CD4-positive, alpha-beta T cell (primary cell): ENCODE data around the gene RCOR1. TPM values are rescaled to one million over a fixed set of nuclear protein-coding genes. Genes with fewer than 3 reads are reported as not detected.
A peak's percentile ranks its signal among the peaks of the same experiment; 100 is the strongest.

Experiments used
- ATAC-seq: fragments of 200-7000 bp; cut with Tn5 transposase; one replicate; pipeline ENCODE4 v1.10.0; 2022; ENCODE audit warnings: mild to moderate bottlenecking; ENCODE audit not compliant: poor library complexity
- CTCF ChIA-PET: fragments of 350-600 bp; sonication (Branson Sonifier 250); formaldehyde crosslinking; loops from one replicate; lab custom pipeline; 2021; ENCODE audit warnings: antibody characterized with exemption, inconsistent platforms; lab: Charles Lee
- POLR2A ChIA-PET: fragments of 350-600 bp; sonication (Branson Sonifier 250); formaldehyde crosslinking; loops from one replicate; lab custom pipeline; 2021; ENCODE audit warnings: antibody characterized with exemption, inconsistent platforms; lab: Charles Lee
- DNase-seq, 14 experiments: peaks; one replicate each; pipeline ENCODE4 v3.0.0-alpha.2; 2013 to 2020; ENCODE audit warnings: mixed read lengths in 2 of 14
- H3K27ac ChIP-seq, 2 donors: one replicate each; pipeline versions ENCODE4 v1.5.1 to v1.7.0; 2013; ENCODE audit warnings: low read length in 2 of 2, low read depth in 1 of 2, mild to moderate bottlenecking in 1 of 2
- H3K27me3 ChIP-seq, 2 experiments: 1 replicate in 1 of 2; 2 replicates in 1 of 2; pipeline versions ENCODE4 v1.6.1 to v1.7.0; 2013; ENCODE audit warnings: low read length in 2 of 2, control low read depth in 1 of 2, mild to moderate bottlenecking in 1 of 2, moderate library complexity in 1 of 2; ENCODE audit not compliant: insufficient read depth in 2 of 2, control insufficient read depth in 1 of 2
- H3K36me3 ChIP-seq: one replicate; pipeline ENCODE4 v1.6.1; 2013; ENCODE audit warnings: low read length, control low read depth; ENCODE audit not compliant: insufficient read depth
- H3K4me1 ChIP-seq: one replicate; pipeline ENCODE4 v1.6.1; 2013; ENCODE audit warnings: low read length, control low read depth; ENCODE audit not compliant: insufficient read depth
- H3K4me3 ChIP-seq: one replicate; pipeline ENCODE4 v1.5.1; 2013; ENCODE audit warnings: mild to moderate bottlenecking, low read length, moderate library complexity
- H3K9me3 ChIP-seq, 2 experiments: 1 replicate in 1 of 2; 2 replicates in 1 of 2; pipeline versions ENCODE4 v1.6.1 to v1.7.0; 2013; ENCODE audit warnings: low read length in 2 of 2, mild to moderate bottlenecking in 2 of 2, control low read depth in 1 of 2, moderate library complexity in 1 of 2; ENCODE audit not compliant: control insufficient read depth in 1 of 2, insufficient read depth in 1 of 2
- H3K27ac Mint-ChIP-seq: one replicate; pipeline ENCODE4 v1.8.0; 2020; ENCODE audit warnings: mixed read lengths
- H3K27me3 Mint-ChIP-seq: one replicate; pipeline ENCODE4 v1.8.0; 2021; ENCODE audit warnings: mixed read lengths
- H3K36me3 Mint-ChIP-seq: one replicate; pipeline ENCODE4 v1.8.0; 2021; ENCODE audit warnings: low read depth, mixed read lengths
- H3K4me1 Mint-ChIP-seq: one replicate; pipeline ENCODE4 v1.8.0; 2021; ENCODE audit warnings: low read depth, mixed read lengths
- H3K4me3 Mint-ChIP-seq: one replicate; pipeline ENCODE4 v1.8.0; 2020; ENCODE audit warnings: mild to moderate bottlenecking, mixed read lengths
- H3K9me3 Mint-ChIP-seq: one replicate; pipeline ENCODE4 v1.8.0; 2020; ENCODE audit warnings: mixed read lengths
- CTCF ChIP-seq: fragments of 200-600 bp; IDR thresholded peaks from one replicate; pipeline ENCODE4 v1.8.0; 2022; ENCODE audit warnings: antibody characterized with exemption, mild to moderate bottlenecking
- intact Hi-C, 2 experiments: fragments of 100-400 bp; cut with DNase I in 1 of 2; cut with micrococcal nuclease in 1 of 2; formaldehyde crosslinking; loops; one replicate each; pipeline versions ENCODE4 v1.15.1 to v1.9.0; 2023 to 2025; cut with DNase I, micrococcal nuclease
- total RNA-seq, 174 experiments: library from RNA in 2 of 174; stranded (reverse) in 2 of 174; gene quantifications; one replicate each; pipeline ENCODE4 v1.2.3 and lab custom pipeline; 2021 to 2026

RCOR1 gene
- total RNA-seq, 2 experiments from 2014 or later, result 20.5 to 23.1 TPM

- H3K9me3 ChIP-seq, result no peaks in the 10 kb centered on the region
- no peaks in the 10 kb centered on the region for H3K4me1 ChIP-seq
- ATAC-seq (no peak), DNase-seq (peak in 2 of 14 experiments; percentile 64 to 68)
- Mint-ChIP-seq H3K27me3 (no peaks in the 10 kb centered on the region), H3K9me3 (no peaks in the 10 kb centered on the region), H3K36me3 (no peaks in the 10 kb centered on the region), H3K4me3 (no peak overlapping the region), H3K4me1 (no peaks in the 10 kb centered on the region), H3K27ac (no peak overlapping the region)
- no peak overlapping the region for H3K4me3 ChIP-seq
- H3K36me3 ChIP-seq, result no peaks in the 10 kb centered on the region
- peaks cover 0 to 3% of the 10 kb centered on the region in 2 experiments for H3K27me3 ChIP-seq
- ChIA-PET POLR2A (no interaction called here), CTCF (no interaction called here)
- intact Hi-C loops, result no loop called here
- TF ChIP-seq CTCF, result no peak
- H3K27ac ChIP-seq, result no peak overlapping the region
Measured at GRCh38 chr14:102768223-102769048, 176.0 kb downstream of the RCOR1 start.

- H3K4me3 Mint-ChIP-seq, result no peak overlapping the region
- intact Hi-C loops, result no loop called here
- no peaks in the 10 kb centered on the region for H3K4me1 ChIP-seq
- no peaks in the 10 kb centered on the region for H3K4me1 Mint-ChIP-seq
- ATAC-seq, result no peak
- no peaks in the 10 kb centered on the region for H3K36me3 ChIP-seq
- no peak for TF ChIP-seq CTCF
- H3K27me3 ChIP-seq, result no peaks in the 10 kb centered on the region
- H3K27me3 Mint-ChIP-seq, result no peaks in the 10 kb centered on the region
- CTCF ChIA-PET, result no interaction called here
- H3K36me3 Mint-ChIP-seq, result no peaks in the 10 kb centered on the region
- H3K4me3 ChIP-seq, result no peak overlapping the region
- POLR2A ChIA-PET, result no interaction called here
- H3K27ac ChIP-seq, result no peak overlapping the region
- no peak overlapping the region for H3K27ac Mint-ChIP-seq
- no peaks in the 10 kb centered on the region for H3K9me3 Mint-ChIP-seq
- no peaks in the 10 kb centered on the region for H3K9me3 ChIP-seq
- DNase-seq, result no peak
Measured at GRCh38 chr14:102769049-102769327, 176.5 kb downstream of the RCOR1 start.

- ATAC-seq (no peak), DNase-seq (no peak)
- no peak overlapping the region for H3K27ac Mint-ChIP-seq
- no peak for TF ChIP-seq CTCF
- intact Hi-C loops, result loop anchor here (5.0 to 10.0 kb wide), 2 partner anchors 73 to 176 kb away; partner anchors contain the start of gene RCOR1 (in 1 of the 2)
- ChIA-PET POLR2A (no interaction called here), CTCF (interaction anchor here (0.6 kb wide), 1 partner anchor 115 kb away, joined by 3 read pairs; no protein-coding TSS in a partner anchor)
- no peaks in the 10 kb centered on the region for H3K27me3 ChIP-seq
- no peak overlapping the region for H3K27ac ChIP-seq
- peaks cover 7% of the 10 kb centered on the region for H3K4me1 Mint-ChIP-seq
- no peak overlapping the region for H3K4me3 Mint-ChIP-seq
- no peak overlapping the region for H3K4me3 ChIP-seq
- H3K9me3 ChIP-seq, result no peaks in the 10 kb centered on the region
- H3K27me3 Mint-ChIP-seq, result no peaks in the 10 kb centered on the region
- no peaks in the 10 kb centered on the region for H3K36me3 ChIP-seq
- H3K9me3 Mint-ChIP-seq, result no peaks in the 10 kb centered on the region
- peaks cover 14% of the 10 kb centered on the region for H3K4me1 ChIP-seq
- no peaks in the 10 kb centered on the region for H3K36me3 Mint-ChIP-seq
Measured at GRCh38 chr14:102770147-102771123, 178.0 kb downstream of the RCOR1 start.
